ENCODE data around the gene GPR179. TPM values are rescaled to one million over a fixed set of nuclear protein-coding genes. Genes with fewer than 3 reads are reported as not detected.

GPR179 gene
- total RNA-seq, 4 donors from 2014 or later = 0.07 to 0.20 (median 0.18) TPM

GRCh38 chr17:38326996-38327792, 16.6 kb downstream of the GPR179 start:
- H3K27ac ChIP-seq = no peak overlapping the region
- in situ Hi-C loops (cut with MboI; ENCODE audit: low sequenced_read_pairs in 4 of 4) (no loop called here), intact Hi-C loops (cut with DNase I; ENCODE audit: low total_unique reads) (no loop called here)
- DNase-seq (peak in 1 of 2 donors; percentile 25), ATAC-seq (peak in 1 of 2 donors; percentile 25)
- no peaks in the 10 kb centered on the region for H3K27me3 ChIP-seq
- no peaks in the 10 kb centered on the region for H3K4me1 ChIP-seq
- H3K36me3 ChIP-seq = peaks cover 0 to 19% of the 10 kb centered on the region in 2 donors
- H3K9me3 ChIP-seq = no peaks in the 10 kb centered on the region
- H3K4me3 ChIP-seq = no peak overlapping the region
- TF ChIP-seq POLR2A (IDR thresholded peaks at IDR 0.05) (no peak), CTCF (IDR thresholded peaks at IDR 0.05 in 4 of 5, conservative IDR thresholded peaks at IDR 0.05 in 1 of 5) (no peak)

GRCh38 chr17:38325221-38325851, 18.4 kb downstream of the GPR179 start:
- in situ Hi-C loops (cut with MboI; ENCODE audit: low sequenced_read_pairs in 4 of 4) = no loop called here
- TF ChIP-seq CTCF (IDR thresholded peaks at IDR 0.05 in 4 of 5, conservative IDR thresholded peaks at IDR 0.05 in 1 of 5) (no peak), POLR2A (IDR thresholded peaks at IDR 0.05) (no peak)
- Histone ChIP-seq H3K4me3 (no peak overlapping the region), H3K4me1 (no peaks in the 10 kb centered on the region), H3K9me3 (no peaks in the 10 kb centered on the region), H3K27ac (no peak overlapping the region), H3K27me3 (no peaks in the 10 kb centered on the region), H3K36me3 (peaks cover 0 to 33% of the 10 kb centered on the region in 2 donors)
- no peak for DNase-seq
- intact Hi-C loops (cut with DNase I; ENCODE audit: low total_unique reads) = no loop called here
- ATAC-seq = no peak

GRCh38 chr17:38324772-38325171, 19.0 kb downstream of the GPR179 start:
- in situ Hi-C loops (cut with MboI; ENCODE audit: low sequenced_read_pairs in 4 of 4) = no loop called here
- H3K36me3 ChIP-seq = peaks cover 0 to 39% of the 10 kb centered on the region in 2 donors

GRCh38 chr17:38324141-38324697, 19.5 kb downstream of the GPR179 start:
- in situ Hi-C loops (cut with MboI; ENCODE audit: low sequenced_read_pairs in 4 of 4) = no loop called here
- DNase-seq = no peak
- H3K27ac ChIP-seq = no peak overlapping the region
- TF ChIP-seq CTCF (IDR thresholded peaks at IDR 0.05 in 4 of 5, conservative IDR thresholded peaks at IDR 0.05 in 1 of 5) = no peak
- TF ChIP-seq POLR2A (IDR thresholded peaks at IDR 0.05) = no peak
- no peak overlapping the region for H3K4me3 ChIP-seq
- peaks cover 0 to 42% of the 10 kb centered on the region in 2 donors for H3K36me3 ChIP-seq
- no peaks in the 10 kb centered on the region for H3K9me3 ChIP-seq
- H3K4me1 ChIP-seq = no peaks in the 10 kb centered on the region
- no peak for ATAC-seq
- H3K27me3 ChIP-seq = no peaks in the 10 kb centered on the region
- intact Hi-C loops (cut with DNase I; ENCODE audit: low total_unique reads) = no loop called here

More at GRCh38 chr17:38324772-38325171, 19.0 kb downstream of the GPR179 start:
- H3K27ac ChIP-seq = no peak overlapping the region
- intact Hi-C loops (cut with DNase I; ENCODE audit: low total_unique reads) = no loop called here
- H3K4me3 ChIP-seq = no peak overlapping the region
- DNase-seq (no peak), ATAC-seq (no peak)
- TF ChIP-seq POLR2A (IDR thresholded peaks at IDR 0.05) (no peak), CTCF (IDR thresholded peaks at IDR 0.05 in 4 of 5, conservative IDR thresholded peaks at IDR 0.05 in 1 of 5) (no peak)
- H3K9me3 ChIP-seq = no peaks in the 10 kb centered on the region
- no peaks in the 10 kb centered on the region for H3K4me1 ChIP-seq
- H3K27me3 ChIP-seq = no peaks in the 10 kb centered on the region
